H1 (cell line): Measurements from ENCODE around the gene GEN1. TPM values are rescaled to one million over a fixed set of nuclear protein-coding genes. Genes with fewer than 3 reads are reported as not detected.

Source experiments
- CTCF ChIA-PET: fragments of 300-600 bp; sonication (Branson Sonifier 250); formaldehyde crosslinking; loops from one replicate; lab custom pipeline; 2021; ENCODE audit not compliant: partially characterized antibody; lab: Charles Lee
- POLR2A ChIA-PET: fragments of 300-600 bp; sonication (Branson Sonifier 250); formaldehyde crosslinking; loops from one replicate; lab custom pipeline; 2021; ENCODE audit warnings: inconsistent platforms; ENCODE audit not compliant: partially characterized antibody; lab: Charles Lee
- DNase-seq, 2 experiments: peaks; one replicate each; pipeline versions ENCODE4 v3.0.0 to v3.0.0-alpha.2; 2010 to 2022; ENCODE audit warnings: low spot score in 2 of 2, low read depth in 1 of 2, mixed read lengths in 1 of 2
- FAIRE-seq: peaks from 2 replicates; lab custom pipeline; 2011; peaks lifted over from hg19 to GRCh38; lab: Jason Lieb, UNC
- H2AFZ ChIP-seq: 2 replicates; pipeline ENCODE4 v1.8.1; 2012; ENCODE audit warnings: low read length, inconsistent platforms
- H2AK5ac ChIP-seq: 2 replicates; pipeline ENCODE4 v1.6.1; 2013; ENCODE audit warnings: low read depth, low read length
- H2BK120ac ChIP-seq: replicated peaks from 2 replicates; pipeline ENCODE3; 2013; ENCODE audit warnings: low read depth, low read length, inconsistent platforms
- H2BK12ac ChIP-seq: 2 replicates; pipeline ENCODE4 v1.6.1; 2013; ENCODE audit warnings: low read depth, low read length
- H2BK15ac ChIP-seq: 2 replicates; pipeline ENCODE4 v1.6.1; 2013; ENCODE audit warnings: low read length
- H2BK20ac ChIP-seq: 2 replicates; pipeline ENCODE4 v1.6.1; 2013; ENCODE audit warnings: low read length
- H2BK5ac ChIP-seq: 2 replicates; pipeline ENCODE4 v1.6.1; 2013; ENCODE audit warnings: low read depth, low read length
- H3K14ac ChIP-seq: 2 replicates; pipeline ENCODE4 v1.6.1; 2013; ENCODE audit warnings: inconsistent platforms; ENCODE audit not compliant: insufficient read length
- H3K18ac ChIP-seq: 2 replicates; pipeline ENCODE4 v1.6.1; 2013; ENCODE audit warnings: low read length; ENCODE audit errors: extremely low read depth
- H3K23ac ChIP-seq: 2 replicates; pipeline ENCODE4 v1.6.1; 2013; ENCODE audit warnings: inconsistent platforms; ENCODE audit not compliant: insufficient read length
- H3K23me2 ChIP-seq: 2 replicates; pipeline ENCODE4 v1.6.1; 2013; ENCODE audit warnings: low read depth, low read length
- H3K27ac ChIP-seq: 2 replicates; pipeline ENCODE4 v1.6.1; 2011; ENCODE audit warnings: low read depth, low read length, inconsistent platforms
- H3K27me3 ChIP-seq, 4 experiments: replicated peaks in 1 of 4; 1 replicate in 1 of 4; 2 replicates in 3 of 4; pipeline versions ENCODE4 v1.6.1 to v1.8.1; 2011 to 2013; ENCODE audit warnings: low read length in 3 of 4, mild to moderate bottlenecking in 3 of 4, inconsistent platforms in 2 of 4, mixed read lengths in 2 of 4, moderate library complexity in 1 of 4; ENCODE audit not compliant: control insufficient read depth in 3 of 4, insufficient read depth in 3 of 4; ENCODE audit errors: extremely low read depth in 1 of 4
- H3K36me3 ChIP-seq, 4 experiments: 2 replicates each; pipeline versions ENCODE4 v1.6.1 to v1.8.1; 2011 to 2013; ENCODE audit warnings: mild to moderate bottlenecking in 4 of 4, low read length in 3 of 4, moderate library complexity in 2 of 4, control low read depth in 1 of 4, inconsistent platforms in 1 of 4; ENCODE audit not compliant: insufficient read depth in 4 of 4, control insufficient read depth in 2 of 4
- H3K4ac ChIP-seq: replicated peaks from 2 replicates; pipeline ENCODE3; 2013; ENCODE audit warnings: low read length, low read depth, mixed read lengths, inconsistent platforms; ENCODE audit not compliant: insufficient read length
- H3K4me1 ChIP-seq, 4 experiments: replicated peaks in 1 of 4; 1 replicate in 1 of 4; 2 replicates in 3 of 4; pipeline versions ENCODE4 v1.6.1 to v1.8.1; 2011 to 2013; ENCODE audit warnings: low read length in 3 of 4, inconsistent platforms in 2 of 4, mixed read lengths in 1 of 4; ENCODE audit not compliant: insufficient read depth in 4 of 4, control insufficient read depth in 3 of 4
- H3K4me2 ChIP-seq, 2 experiments: 2 replicates each; pipeline versions ENCODE4 v1.6.1 to v1.8.1; 2011 to 2013; ENCODE audit warnings: low read depth in 2 of 2, low read length in 2 of 2, control low read depth in 1 of 2, inconsistent platforms in 1 of 2, mild to moderate bottlenecking in 1 of 2; ENCODE audit not compliant: insufficient read depth in 1 of 2
- H3K4me3 ChIP-seq, 4 experiments: fragments of 200-600, 300-600 bp in 1 of 4; sonication (generic), shearing (Covaris generic), sonication (Bioruptor Twin) in 1 of 4; 2 replicates each; pipeline versions ENCODE4 v1.5.1 to v1.8.1; 2011 to 2016; ENCODE audit warnings: low read length in 4 of 4, low read depth in 3 of 4, control low read depth in 2 of 4, inconsistent platforms in 2 of 4, mild to moderate bottlenecking in 2 of 4, mixed read lengths in 1 of 4, moderate library complexity in 1 of 4; ENCODE audit not compliant: insufficient read depth in 2 of 4; ENCODE audit errors: extremely low read depth in 1 of 4
- H3K56ac ChIP-seq: replicated peaks from 2 replicates; pipeline ENCODE3; 2013; ENCODE audit warnings: low read depth, mild to moderate bottlenecking, mixed read lengths, low read length, inconsistent platforms; ENCODE audit not compliant: insufficient read length
- H3K79me1 ChIP-seq: 2 replicates; pipeline ENCODE4 v1.6.1; 2013; ENCODE audit warnings: low read depth, low read length, control low read depth
- H3K79me2 ChIP-seq, 2 experiments: 2 replicates each; pipeline versions ENCODE4 v1.6.1 to v1.8.1; 2012 to 2013; ENCODE audit warnings: low read length in 2 of 2, mild to moderate bottlenecking in 2 of 2, inconsistent platforms in 1 of 2; ENCODE audit not compliant: insufficient read depth in 2 of 2, control insufficient read depth in 1 of 2
- H3K9ac ChIP-seq, 4 experiments: replicated peaks in 1 of 4; 1 replicate in 1 of 4; 2 replicates in 3 of 4; pipeline versions ENCODE4 v1.6.1 to v1.8.1; 2011 to 2013; ENCODE audit warnings: low read depth in 3 of 4, low read length in 3 of 4, control low read depth in 2 of 4, mild to moderate bottlenecking in 2 of 4, moderate library complexity in 2 of 4, inconsistent platforms in 1 of 4; ENCODE audit errors: extremely low read depth in 1 of 4
- H3K9me3 ChIP-seq, 2 experiments: 2 replicates each; pipeline versions ENCODE4 v1.6.1 to v1.8.1; 2012 to 2013; ENCODE audit warnings: mild to moderate bottlenecking in 2 of 2, moderate library complexity in 2 of 2, control low read depth in 1 of 2, inconsistent platforms in 1 of 2, low read depth in 1 of 2, low read length in 1 of 2, mixed read lengths in 1 of 2; ENCODE audit not compliant: insufficient read depth in 2 of 2
- H4K20me1 ChIP-seq, 2 experiments: replicated peaks in 1 of 2; 2 replicates each; pipeline versions ENCODE3 to v1.8.1; 2011 to 2013; ENCODE audit warnings: inconsistent platforms in 2 of 2, low read length in 2 of 2, mild to moderate bottlenecking in 1 of 2; ENCODE audit not compliant: insufficient read depth in 2 of 2, control insufficient read depth in 1 of 2
- H4K5ac ChIP-seq: 2 replicates; pipeline ENCODE4 v1.6.1; 2013; ENCODE audit warnings: low read length, low read depth, mixed read lengths, inconsistent platforms; ENCODE audit not compliant: insufficient read length
- H4K8ac ChIP-seq: 2 replicates; pipeline ENCODE4 v1.8.0; 2013; ENCODE audit warnings: mild to moderate bottlenecking, moderate library complexity, low read length, inconsistent platforms; ENCODE audit not compliant: insufficient read depth; ENCODE audit errors: extremely low read depth
- H4K91ac ChIP-seq: replicated peaks from 2 replicates; pipeline ENCODE3; 2013; ENCODE audit warnings: low read length, mixed read lengths, inconsistent platforms; ENCODE audit not compliant: insufficient read length
- HDAC6 ChIP-seq: IDR thresholded peaks from one replicate; pipeline ENCODE4 v1.7.1; 2012; ENCODE audit warnings: low read depth, mild to moderate bottlenecking, inconsistent platforms, low read length, moderate library complexity
- RBBP5 ChIP-seq: IDR thresholded peaks from 2 replicates; pipeline ENCODE4 v1.7.1; 2012; ENCODE audit warnings: low read depth, mild to moderate bottlenecking, inconsistent platforms, low read length, moderate library complexity, borderline replicate concordance
- WGBS, 2 experiments: shearing (Covaris generic) in 1 of 2; methylation state at CpG; one replicate each; pipeline versions ENCODE4 v1.1.6 to v1.1.7; 2013 to 2015; ENCODE audit warnings: low lambda C conversion rate in 2 of 2, mixed read lengths in 2 of 2, inconsistent platforms in 1 of 2, low coverage in 1 of 2, missing lambda C conversion rate in 1 of 2; ENCODE audit not compliant: insufficient replicate concordance in 2 of 2, insufficient coverage in 1 of 2, insufficient read length in 1 of 2; ENCODE audit errors: extremely low coverage in 1 of 2, missing lambda C conversion rate in 1 of 2; 5-methylcytosine and 5-hydroxymethylcytosine counted together
- polyA plus RNA-seq, 7 experiments: library from polyadenylated mRNA; depleted of rRNA in 3 of 7; stranded (reverse) in 5 of 7; unstranded in 2 of 7; fragments of >200 nt in 5 of 7; fragments of 200-250 nt in 2 of 7; gene quantifications; 1 replicate in 5 of 7; 2 replicates in 1 of 7; 4 replicates in 1 of 7; pipeline versions ENCODE4 v1.2.1 to v1.2.3, GENCODE V29; 2011 to 2013; ENCODE audit warnings: missing spikeins in 2 of 7, mixed read lengths in 2 of 7
- total RNA-seq: library from RNA; stranded (reverse); fragmentation: NEBNext Ultra II Directional; extraction: Animal tissue kit (Norgen Biotek cat#: 25700); gene quantifications from 2 replicates; pipeline ENCODE4 v1.2.1, GENCODE V29; 2021

GEN1 gene
- total and polyA plus RNA-seq, 2 of the 8 experiments (the other 6 are each of a cell fraction or from before 2014, with no cell fraction given), result 6.9 to 19.2 TPM

DNA sequence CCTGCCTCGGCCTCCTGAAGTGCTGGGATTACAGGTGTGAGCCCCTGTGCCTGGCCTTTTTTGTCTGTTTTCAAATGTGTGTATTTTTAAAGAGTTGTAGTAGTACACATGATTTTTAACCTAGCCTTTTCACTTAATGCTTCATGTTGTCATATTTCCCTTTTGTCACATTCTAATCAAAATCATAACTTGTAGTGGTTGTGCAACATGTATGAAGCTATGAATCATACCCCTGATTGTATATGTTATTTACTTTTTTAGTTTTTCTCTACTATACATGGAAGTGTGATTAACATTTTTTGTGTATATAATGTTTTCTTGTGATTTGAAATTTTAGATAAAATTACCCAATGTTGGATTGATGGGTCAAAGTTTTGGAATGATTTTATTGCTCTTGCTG lies 8.5 kb downstream of the GEN1 start:
- Histone ChIP-seq H2AK5ac (no peak overlapping the region), H3K27ac (no peak overlapping the region), H4K20me1 (peaks cover 0 to 2% of the 10 kb centered on the region in 2 experiments), H2BK15ac (no peak overlapping the region), H3K9ac (no peak overlapping the region), H3K4me3 (no peak overlapping the region), H3K36me3 (peaks cover 0 to 38% (median 11%) of the 10 kb centered on the region in 4 experiments; a peak in 6 of 8 replicates), H4K8ac (no peak overlapping the region), H3K9me3 (no peaks in the 10 kb centered on the region), H4K5ac (no peak overlapping the region), H3K56ac (no peak overlapping the region), H3K4me1 (no peaks in the 10 kb centered on the region), H2BK5ac (no peak overlapping the region), H3K27me3 (no peaks in the 10 kb centered on the region), H2AFZ (no peak overlapping the region), H2BK20ac (no peak overlapping the region), H4K91ac (no peak overlapping the region), H3K18ac (no peak overlapping the region), H2BK12ac (no peak overlapping the region), H3K14ac (no peak overlapping the region), H3K4ac (no peak overlapping the region), H2BK120ac (no peak overlapping the region), H3K23ac (no peak overlapping the region), H3K4me2 (no peak overlapping the region), H3K79me1 (no peaks in the 10 kb centered on the region), H3K23me2 (no peaks in the 10 kb centered on the region), H3K79me2 (peaks cover 0 to 29% of the 10 kb centered on the region in 2 experiments; a peak in 2 of 4 replicates)
- WGBS, 2 experiments, result 93% methylated on average over 1 of the region's 1 CpG; no CpG with 5 or more reads in 1 of the 2 experiments
- FAIRE-seq, result no peak
- POLR2A ChIA-PET, result no interaction called here
- DNase-seq, result no peak
- CTCF ChIA-PET, result interaction anchor here (1.1 kb wide), 1 partner anchor 33 kb away, joined by 4 read pairs; no protein-coding TSS in a partner anchor
- TF ChIP-seq RBBP5 (no peak), HDAC6 (no peak)
